Fibroblast of mammary gland (primary cell): Measurements from ENCODE around the gene HBEGF.

Source experiments
- DNase-seq: peaks from one replicate; pipeline ENCODE4 v3.0.0-alpha.2; 2010; ENCODE audit warnings: low read depth
- H3K4me3 ChIP-seq: 2 replicates; pipeline ENCODE4 v1.5.1; 2011; ENCODE audit warnings: low read depth, mild to moderate bottlenecking, low read length, moderate library complexity; ENCODE audit not compliant: control insufficient read depth
- CTCF ChIP-seq: conservative IDR thresholded peaks from 2 replicates; pipeline ENCODE4 v1.5.1; 2011; ENCODE audit warnings: low read depth, low read length, inconsistent platforms; ENCODE audit not compliant: control insufficient read depth, insufficient read depth

HBEGF gene

DNA sequence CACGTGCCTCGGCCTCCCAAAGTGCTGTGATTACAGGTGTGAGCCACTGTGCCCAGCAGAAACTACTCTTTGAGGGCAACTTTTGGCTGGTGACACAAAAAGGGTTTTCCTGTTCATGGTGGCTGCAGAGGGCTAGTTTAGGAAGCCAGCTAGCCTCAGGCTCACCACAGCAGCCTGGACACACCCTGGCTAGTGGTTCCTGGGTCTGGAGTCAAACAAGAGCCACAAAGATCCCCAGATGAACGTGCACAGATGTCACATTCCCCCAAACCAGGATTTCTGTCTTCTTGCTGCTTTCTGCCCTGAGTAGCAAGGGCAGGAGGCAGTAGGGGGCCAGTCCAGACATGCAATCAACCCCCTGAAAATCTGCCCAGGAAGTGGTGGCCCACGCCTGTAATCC, 6.8 kb downstream of the HBEGF start:
- no peak for DNase-seq
- no peak for TF ChIP-seq CTCF
- no peak overlapping the region for H3K4me3 ChIP-seq

DNA sequence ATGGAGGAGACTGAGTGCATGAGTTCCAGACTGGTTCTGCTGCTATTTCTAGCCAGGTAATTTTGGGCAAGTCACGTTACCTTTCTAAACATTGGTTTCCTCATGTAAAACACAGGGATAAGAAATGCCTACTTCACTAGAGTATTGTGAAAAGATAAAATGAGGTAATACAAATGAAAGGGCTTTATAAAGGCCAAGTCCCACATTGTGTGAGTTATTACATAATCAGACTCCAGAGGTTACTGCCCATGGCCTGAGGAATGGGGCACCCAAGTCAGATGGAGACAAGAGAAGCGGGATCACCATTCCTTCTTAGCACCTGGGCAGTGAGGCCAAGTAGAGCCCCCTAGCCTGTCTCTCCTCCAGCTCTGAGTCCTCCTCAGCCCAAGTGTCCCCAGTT, 7.5 kb downstream of the HBEGF start:
- no peak overlapping the region for H3K4me3 ChIP-seq
- TF ChIP-seq CTCF, result no peak
- no peak for DNase-seq

- DNase-seq, result peak; percentile 37
- no peak overlapping the region for H3K4me3 ChIP-seq
- no peak for TF ChIP-seq CTCF
Observed at GRCh38 chr5:140338336-140338735, 8.1 kb downstream of the HBEGF start.

DNA sequence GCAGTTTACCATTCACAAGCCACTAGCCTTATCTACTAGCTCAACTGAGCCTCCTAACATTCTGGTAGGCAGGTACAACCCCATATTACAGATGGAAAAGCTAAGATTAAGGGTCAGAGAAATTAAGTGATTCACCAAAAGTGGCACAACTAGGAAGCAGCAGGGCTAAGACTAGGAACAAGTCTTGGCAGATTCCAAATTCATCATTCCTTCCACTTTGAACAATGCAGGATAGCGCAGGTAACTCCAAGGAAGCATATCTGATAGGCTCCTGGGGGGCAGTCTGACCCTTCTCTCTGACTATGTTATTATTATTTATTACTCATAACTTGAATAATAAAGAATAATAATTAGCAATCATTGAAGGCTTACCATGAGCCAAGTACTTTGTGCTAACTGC, 8.5 kb downstream of the HBEGF start:
- no peak for DNase-seq
- no peak overlapping the region for H3K4me3 ChIP-seq
- no peak for TF ChIP-seq CTCF

- no peak for TF ChIP-seq CTCF
- no peak for DNase-seq
- no peak overlapping the region for H3K4me3 ChIP-seq
Observed at GRCh38 chr5:140336388-140336787, 10.0 kb downstream of the HBEGF start.

- no peak for TF ChIP-seq CTCF
- no peak overlapping the region for H3K4me3 ChIP-seq
- DNase-seq, result no peak
Observed at GRCh38 chr5:140331638-140332037, 14.8 kb downstream of the HBEGF start.

- TF ChIP-seq CTCF, result no peak
- H3K4me3 ChIP-seq, result no peak overlapping the region
- DNase-seq, result no peak
Observed at GRCh38 chr5:140329739-140330481, 16.5 kb downstream of the HBEGF start.
